GM10248 (cell line): ENCODE measurements around the gene KAZN.

Experiments used
- CTCF ChIA-PET: fragments of 300-600 bp; sonication (Branson Sonifier 250); formaldehyde crosslinking; extraction: SDS; loops from one replicate; lab custom pipeline; 2021; ENCODE audit warnings: antibody characterized with exemption; lab: Yijun Ruan, JAX
- POLR2A ChIA-PET: fragments of 350-650 bp; sonication (Branson Sonifier 250); formaldehyde crosslinking; extraction: SDS; loops from one replicate; lab custom pipeline; 2020; ENCODE audit warnings: antibody characterized with exemption; lab: Yijun Ruan, JAX
- DNase-seq: peaks from one replicate; pipeline ENCODE4 v3.0.0; 2012; ENCODE audit errors: extremely low spot score
- TF ChIP-seq, protein P1 (sequence below): IDR thresholded peaks from 2 replicates; pipeline ENCODE4 v1.5.1; 2012; ENCODE audit warnings: mild to moderate bottlenecking, low read depth; ENCODE audit errors: extremely low read depth, missing control alignments, control extremely low read depth

The KAZN gene

DNA sequence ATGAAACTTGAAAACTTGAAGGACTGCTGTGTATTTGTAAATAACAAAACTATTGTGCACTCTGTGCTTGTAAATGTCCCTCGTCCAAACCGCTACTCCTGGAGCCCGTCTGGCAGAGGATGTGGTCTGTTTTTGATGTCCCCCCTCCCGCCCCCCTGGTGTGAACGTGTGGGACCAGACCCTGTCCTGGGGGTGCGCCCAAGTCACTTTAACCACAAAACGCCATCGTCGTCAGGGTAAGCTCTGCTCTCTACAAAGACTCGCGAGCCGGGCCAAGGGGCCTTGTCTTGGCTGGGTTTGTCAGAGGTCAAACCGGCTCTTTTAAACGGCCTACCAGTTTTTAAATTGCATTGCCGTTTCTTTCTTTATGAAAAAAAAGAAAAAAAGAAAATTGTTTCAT, 467.7 kb downstream of the KAZN start:
- POLR2A ChIA-PET: no interaction called here
- CTCF ChIA-PET: interaction anchor here (1.4 kb wide), 2 partner anchors 13 to 15 kb away, joined by 3 read pairs; no protein-coding TSS in a partner anchor
- TF ChIP-seq, protein P1, sequence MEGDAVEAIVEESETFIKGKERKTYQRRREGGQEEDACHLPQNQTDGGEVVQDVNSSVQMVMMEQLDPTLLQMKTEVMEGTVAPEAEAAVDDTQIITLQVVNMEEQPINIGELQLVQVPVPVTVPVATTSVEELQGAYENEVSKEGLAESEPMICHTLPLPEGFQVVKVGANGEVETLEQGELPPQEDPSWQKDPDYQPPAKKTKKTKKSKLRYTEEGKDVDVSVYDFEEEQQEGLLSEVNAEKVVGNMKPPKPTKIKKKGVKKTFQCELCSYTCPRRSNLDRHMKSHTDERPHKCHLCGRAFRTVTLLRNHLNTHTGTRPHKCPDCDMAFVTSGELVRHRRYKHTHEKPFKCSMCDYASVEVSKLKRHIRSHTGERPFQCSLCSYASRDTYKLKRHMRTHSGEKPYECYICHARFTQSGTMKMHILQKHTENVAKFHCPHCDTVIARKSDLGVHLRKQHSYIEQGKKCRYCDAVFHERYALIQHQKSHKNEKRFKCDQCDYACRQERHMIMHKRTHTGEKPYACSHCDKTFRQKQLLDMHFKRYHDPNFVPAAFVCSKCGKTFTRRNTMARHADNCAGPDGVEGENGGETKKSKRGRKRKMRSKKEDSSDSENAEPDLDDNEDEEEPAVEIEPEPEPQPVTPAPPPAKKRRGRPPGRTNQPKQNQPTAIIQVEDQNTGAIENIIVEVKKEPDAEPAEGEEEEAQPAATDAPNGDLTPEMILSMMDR: no peak
- no peak for DNase-seq

DNA sequence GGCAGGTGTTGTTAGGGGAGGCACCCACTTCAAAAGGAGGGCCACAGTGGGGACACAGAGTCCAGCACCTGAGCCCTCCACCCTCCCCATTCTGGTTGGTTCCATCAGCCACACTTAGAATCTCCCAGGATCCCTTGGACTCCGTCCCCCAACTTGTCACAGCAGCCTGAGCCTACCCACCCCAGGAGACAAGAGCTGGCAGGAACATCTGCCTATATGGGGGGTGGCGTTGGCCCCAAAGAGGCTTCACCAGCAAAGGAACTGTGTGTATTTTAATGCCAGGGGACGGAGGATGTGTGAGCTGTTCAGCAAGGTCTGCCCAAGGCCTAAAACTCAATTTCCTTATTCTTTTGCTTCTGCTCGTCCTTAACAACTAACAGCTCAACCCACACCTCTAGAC, 468.7 kb downstream of the KAZN start:
- CTCF ChIA-PET: interaction anchor here (1.4 kb wide), 2 partner anchors 14 to 16 kb away, joined by 3 read pairs; no protein-coding TSS in a partner anchor
- POLR2A ChIA-PET: no interaction called here
- DNase-seq: no peak
- TF ChIP-seq, protein P1: no peak

DNA sequence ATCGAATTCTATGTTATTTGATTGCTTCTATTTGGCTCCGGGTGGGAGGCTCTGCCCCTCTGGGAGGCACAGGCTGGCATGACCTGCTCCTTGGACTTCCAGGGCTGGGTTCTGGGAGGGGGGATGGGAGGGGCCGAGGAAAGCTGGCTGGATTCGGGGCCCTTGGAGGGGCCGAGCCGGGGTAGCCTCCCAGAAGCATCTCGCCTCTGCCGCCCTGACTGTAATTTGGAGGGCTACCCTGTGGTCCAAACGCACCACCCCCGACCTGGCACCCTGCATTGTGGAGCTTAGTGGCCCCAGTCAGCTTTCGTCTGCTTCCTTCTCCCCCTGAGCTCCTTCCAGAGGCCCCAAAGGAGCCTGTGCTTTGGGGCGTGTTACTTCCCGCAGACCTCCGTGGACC, 469.7 kb downstream of the KAZN start:
- no peak for DNase-seq
- TF ChIP-seq, protein P1: no peak
- POLR2A ChIA-PET: no interaction called here
- CTCF ChIA-PET: interaction anchor here (1.1 kb wide), 1 partner anchor 18 kb away, joined by 3 read pairs; no protein-coding TSS in a partner anchor

- DNase-seq: no peak
- ChIA-PET POLR2A (no interaction called here), CTCF (interaction anchor here (1.3 to 2.1 kb wide), 2 partner anchors 22 to 30 kb away, joined by 3 to 6 read pairs; no protein-coding TSS in a partner anchor)
- TF ChIP-seq, protein P1: no peak
Measured at GRCh38 chr1:15068997-15069396, 470.5 kb downstream of the KAZN start.

DNA sequence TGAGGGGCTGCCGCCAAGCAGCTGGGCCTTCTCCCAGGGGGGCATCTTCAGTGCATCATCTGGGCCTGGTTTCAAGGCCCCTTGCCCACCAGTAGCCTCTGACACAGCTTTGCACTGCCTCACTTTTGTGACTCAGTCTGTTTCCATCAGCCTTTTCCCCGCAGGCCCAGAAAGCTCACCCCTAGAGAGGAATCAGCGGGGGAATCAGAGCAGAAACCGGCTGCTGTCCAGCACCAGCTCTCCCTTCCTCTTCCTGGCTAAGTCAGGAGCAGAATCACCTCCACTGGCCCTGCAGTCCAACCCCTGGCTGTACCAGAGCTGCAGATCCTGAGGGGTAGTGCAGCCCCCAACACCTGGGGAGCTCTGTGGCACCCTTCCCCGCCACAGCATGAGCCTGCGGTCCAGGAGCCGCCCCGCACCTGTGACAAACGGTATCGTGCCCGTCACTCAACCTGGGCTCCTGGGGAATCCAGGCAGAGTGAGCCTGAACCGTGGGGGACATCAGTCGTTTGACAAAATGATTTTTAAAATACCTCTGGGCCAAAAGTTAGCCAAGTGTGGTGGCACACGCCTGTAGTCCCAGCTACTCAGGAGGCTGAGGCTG, 471.8 kb downstream of the KAZN start:
- POLR2A ChIA-PET: no interaction called here
- TF ChIP-seq, protein P1: no peak
- DNase-seq: no peak
- CTCF ChIA-PET: interaction anchor here (1.3 to 2.1 kb wide), 2 partner anchors 23 to 28 kb away, joined by 3 to 6 read pairs; no protein-coding TSS in a partner anchor

GRCh38 chr1:15071936-15072335, 473.5 kb downstream of the KAZN start:
- POLR2A ChIA-PET: no interaction called here

More at GRCh38 chr1:15071936-15072335, 473.5 kb downstream of the KAZN start:
- TF ChIP-seq, protein P1: no peak
- DNase-seq: no peak
- CTCF ChIA-PET: no interaction called here
